Measurements from ENCODE around the gene PIMREG. TPM values are rescaled to one million over a fixed set of nuclear protein-coding genes. Genes with fewer than 3 reads are reported as not detected.

Gene PIMREG
- total RNA-seq, 5 donors from 2014 or later (not counting 1 experiment from before 2014, with no cell fraction given), result 0.23 to 0.79 (median 0.43) TPM; not detected in 2

- WGBS (ENCODE audit: insufficient coverage), result 83% methylated on average over 8 of the region's 13 CpGs
- H3K27me3 ChIP-seq (replicated peaks in 1 of 2; ENCODE audit: control insufficient read depth in 2 of 2, extremely low read depth in 1 of 2, insufficient read depth in 2 of 2, low read length in 1 of 2), result peaks cover 0 to 42% of the 10 kb centered on the region in 2 experiments
- no peak overlapping the region for H3K4me3 Mint-ChIP-seq
- H3K4me1 Mint-ChIP-seq, result no peaks in the 10 kb centered on the region
- ATAC-seq (replicated peaks in 1 of 4), result no peak
- CTCF ChIA-PET, result interaction anchor here in 1 of 2 donors (0.6 kb wide), 1 partner anchor 9 kb away, joined by 3 read pairs; no protein-coding TSS in a partner anchor
- H3K27ac ChIP-seq (ENCODE audit: low read length), result no peak overlapping the region
- H3K36me3 Mint-ChIP-seq, result no peaks in the 10 kb centered on the region
- DNase-seq, result no peak
- H3K27me3 Mint-ChIP-seq, result peaks cover 10 to 25% of the 10 kb centered on the region in 2 donors
- POLR2A ChIA-PET, result no interaction called here
- H3K4me1 ChIP-seq (ENCODE audit: control insufficient read depth in 1 of 2, extremely low read depth in 1 of 2, insufficient read depth in 2 of 2, low read length in 2 of 2), result no peaks in the 10 kb centered on the region
- H3K27ac Mint-ChIP-seq, result no peak overlapping the region
- H3K36me3 ChIP-seq (ENCODE audit: control insufficient read depth in 2 of 2, extremely low read depth in 1 of 2, insufficient read depth in 1 of 2, low read length in 1 of 2), result no peaks in the 10 kb centered on the region
- H3K9me3 ChIP-seq, result no peaks in the 10 kb centered on the region
- H3K4me3 ChIP-seq (ENCODE audit: control insufficient read depth in 1 of 2, extremely low read depth in 1 of 2, low read length in 1 of 2), result no peak overlapping the region
- no peaks in the 10 kb centered on the region for H3K9me3 Mint-ChIP-seq
These were observed 43.2 kb downstream of the PIMREG start for GRCh38 chr17:6487251-6488007.

DNA sequence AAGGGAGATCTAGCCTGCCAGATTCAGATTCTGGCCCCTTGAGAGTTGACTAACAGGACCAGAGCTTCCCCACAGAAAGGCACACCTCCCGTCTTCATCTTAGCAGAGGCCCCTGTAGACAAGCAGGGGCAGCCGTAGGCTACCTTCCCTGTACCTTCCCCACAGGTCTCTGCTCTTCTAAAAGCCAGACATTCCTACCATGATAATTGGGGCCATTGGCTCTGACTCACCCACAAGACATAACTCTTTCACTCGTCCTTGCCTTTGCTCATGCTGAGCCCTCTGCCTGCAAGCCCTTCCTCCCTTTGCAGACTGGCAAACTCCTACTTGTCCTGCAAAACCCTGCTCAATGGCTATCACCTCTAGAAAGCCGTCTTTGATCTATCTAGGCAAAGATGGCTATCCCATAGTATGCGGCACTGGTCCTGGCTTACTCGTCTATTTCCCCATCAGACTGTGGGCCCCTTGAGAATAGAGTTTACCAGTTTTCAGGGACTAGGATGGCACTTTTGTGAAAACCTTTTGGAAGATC, 43.8 kb downstream of the PIMREG start:
- WGBS (ENCODE audit: insufficient coverage), result 71% methylated on average over 6 of the region's 6 CpGs
- H3K4me1 Mint-ChIP-seq, result no peaks in the 10 kb centered on the region
- Histone ChIP-seq H3K27me3 (replicated peaks in 1 of 2; ENCODE audit: control insufficient read depth in 2 of 2, extremely low read depth in 1 of 2, insufficient read depth in 2 of 2, low read length in 1 of 2) (peaks cover 0 to 39% of the 10 kb centered on the region in 2 experiments), H3K4me1 (ENCODE audit: control insufficient read depth in 1 of 2, extremely low read depth in 1 of 2, insufficient read depth in 2 of 2, low read length in 2 of 2) (no peaks in the 10 kb centered on the region), H3K27ac (ENCODE audit: low read length) (no peak overlapping the region), H3K9me3 (no peaks in the 10 kb centered on the region), H3K36me3 (ENCODE audit: control insufficient read depth in 2 of 2, extremely low read depth in 1 of 2, insufficient read depth in 1 of 2, low read length in 1 of 2) (no peaks in the 10 kb centered on the region), H3K4me3 (ENCODE audit: control insufficient read depth in 1 of 2, extremely low read depth in 1 of 2, low read length in 1 of 2) (no peak overlapping the region)
- no peaks in the 10 kb centered on the region for H3K9me3 Mint-ChIP-seq
- no peak overlapping the region for H3K4me3 Mint-ChIP-seq
- ATAC-seq (replicated peaks in 1 of 4) (no peak), DNase-seq (no peak)
- H3K27me3 Mint-ChIP-seq, result peaks cover 10 to 25% of the 10 kb centered on the region in 2 donors
- H3K27ac Mint-ChIP-seq, result no peak overlapping the region
- H3K36me3 Mint-ChIP-seq, result no peaks in the 10 kb centered on the region
- POLR2A ChIA-PET, result no interaction called here
- CTCF ChIA-PET, result no interaction called here

GRCh38 chr17:6489016-6489550, 44.8 kb downstream of the PIMREG start:
- Mint-ChIP-seq H3K4me3 (no peak overlapping the region), H3K36me3 (no peaks in the 10 kb centered on the region), H3K27ac (no peak overlapping the region), H3K4me1 (no peaks in the 10 kb centered on the region), H3K27me3 (peaks cover 10 to 19% of the 10 kb centered on the region in 2 donors), H3K9me3 (no peaks in the 10 kb centered on the region)
- ChIA-PET POLR2A (no interaction called here), CTCF (interaction anchor here in 1 of 2 donors (0.7 kb wide), 1 partner anchor 33 kb away, joined by 3 read pairs; no protein-coding TSS in a partner anchor)
- 95% methylated on average over 3 of the region's 6 CpGs for WGBS (ENCODE audit: insufficient coverage)
- H3K4me3 ChIP-seq (ENCODE audit: control insufficient read depth in 1 of 2, extremely low read depth in 1 of 2, low read length in 1 of 2), result no peak overlapping the region
- H3K27me3 ChIP-seq (replicated peaks in 1 of 2; ENCODE audit: control insufficient read depth in 2 of 2, extremely low read depth in 1 of 2, insufficient read depth in 2 of 2, low read length in 1 of 2), result peaks cover 0 to 38% of the 10 kb centered on the region in 2 experiments
- H3K36me3 ChIP-seq (ENCODE audit: control insufficient read depth in 2 of 2, extremely low read depth in 1 of 2, insufficient read depth in 1 of 2, low read length in 1 of 2), result no peaks in the 10 kb centered on the region
- no peaks in the 10 kb centered on the region for H3K9me3 ChIP-seq
- ATAC-seq (replicated peaks in 1 of 4), result no peak
- H3K27ac ChIP-seq (ENCODE audit: low read length), result no peak overlapping the region
- H3K4me1 ChIP-seq (ENCODE audit: control insufficient read depth in 1 of 2, extremely low read depth in 1 of 2, insufficient read depth in 2 of 2, low read length in 2 of 2), result no peaks in the 10 kb centered on the region
- no peak for DNase-seq

DNA sequence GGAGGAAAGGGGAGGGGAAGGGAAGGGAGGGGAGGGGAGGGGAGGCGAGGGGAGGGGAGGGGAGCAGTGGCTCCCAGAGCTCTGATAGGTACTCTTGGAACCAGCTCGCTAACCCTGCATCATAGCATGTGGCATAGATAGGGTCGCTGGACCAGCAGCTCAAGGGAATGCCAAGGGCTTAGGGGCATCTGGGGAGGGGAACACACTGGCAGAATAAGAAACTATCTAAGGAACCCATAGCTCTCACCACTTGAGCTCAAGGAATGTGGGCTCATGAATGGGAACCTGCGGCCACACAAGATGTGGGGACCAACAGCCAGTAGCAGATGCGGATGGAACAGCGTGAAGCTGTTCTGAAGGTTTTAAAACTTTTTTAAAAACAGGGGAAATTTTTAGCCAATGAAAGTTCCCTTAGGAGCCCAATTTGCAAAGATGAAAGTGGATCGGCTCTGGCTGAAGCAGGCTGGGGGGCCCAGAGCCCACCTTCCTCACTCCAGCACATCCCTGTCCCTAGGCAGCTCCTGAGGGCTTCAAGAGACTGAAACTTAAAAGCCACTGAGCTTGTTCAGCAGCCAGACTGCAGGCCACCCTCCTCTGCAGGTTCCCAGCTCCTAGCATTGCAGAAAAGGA, 46.9 kb downstream of the PIMREG start:
- H3K36me3 ChIP-seq (ENCODE audit: control insufficient read depth in 2 of 2, extremely low read depth in 1 of 2, insufficient read depth in 1 of 2, low read length in 1 of 2), result no peaks in the 10 kb centered on the region
- ATAC-seq (replicated peaks in 1 of 4) (no peak), DNase-seq (no peak)
- H3K4me1 ChIP-seq (ENCODE audit: control insufficient read depth in 1 of 2, extremely low read depth in 1 of 2, insufficient read depth in 2 of 2, low read length in 2 of 2), result peaks cover 2 to 9% of the 10 kb centered on the region in 2 experiments
- no peaks in the 10 kb centered on the region for H3K36me3 Mint-ChIP-seq
- no peak overlapping the region for H3K4me3 Mint-ChIP-seq
- no CpG with 5 or more reads among the region's 7 CpGs for WGBS (ENCODE audit: insufficient coverage)
- no peak overlapping the region for H3K27ac ChIP-seq (ENCODE audit: low read length)
- H3K9me3 ChIP-seq, result no peaks in the 10 kb centered on the region
- POLR2A ChIA-PET, result no interaction called here
- CTCF ChIA-PET, result no interaction called here
- H3K27me3 Mint-ChIP-seq, result peaks cover 10 to 14% of the 10 kb centered on the region in 2 donors
- H3K4me1 Mint-ChIP-seq, result peaks cover 12% of the 10 kb centered on the region in 3 donors
- H3K9me3 Mint-ChIP-seq, result no peaks in the 10 kb centered on the region
- peaks cover 0 to 28% of the 10 kb centered on the region in 2 experiments for H3K27me3 ChIP-seq (replicated peaks in 1 of 2; ENCODE audit: control insufficient read depth in 2 of 2, extremely low read depth in 1 of 2, insufficient read depth in 2 of 2, low read length in 1 of 2)
- no peak overlapping the region for H3K4me3 ChIP-seq (ENCODE audit: control insufficient read depth in 1 of 2, extremely low read depth in 1 of 2, low read length in 1 of 2)
- no peak overlapping the region for H3K27ac Mint-ChIP-seq

DNA sequence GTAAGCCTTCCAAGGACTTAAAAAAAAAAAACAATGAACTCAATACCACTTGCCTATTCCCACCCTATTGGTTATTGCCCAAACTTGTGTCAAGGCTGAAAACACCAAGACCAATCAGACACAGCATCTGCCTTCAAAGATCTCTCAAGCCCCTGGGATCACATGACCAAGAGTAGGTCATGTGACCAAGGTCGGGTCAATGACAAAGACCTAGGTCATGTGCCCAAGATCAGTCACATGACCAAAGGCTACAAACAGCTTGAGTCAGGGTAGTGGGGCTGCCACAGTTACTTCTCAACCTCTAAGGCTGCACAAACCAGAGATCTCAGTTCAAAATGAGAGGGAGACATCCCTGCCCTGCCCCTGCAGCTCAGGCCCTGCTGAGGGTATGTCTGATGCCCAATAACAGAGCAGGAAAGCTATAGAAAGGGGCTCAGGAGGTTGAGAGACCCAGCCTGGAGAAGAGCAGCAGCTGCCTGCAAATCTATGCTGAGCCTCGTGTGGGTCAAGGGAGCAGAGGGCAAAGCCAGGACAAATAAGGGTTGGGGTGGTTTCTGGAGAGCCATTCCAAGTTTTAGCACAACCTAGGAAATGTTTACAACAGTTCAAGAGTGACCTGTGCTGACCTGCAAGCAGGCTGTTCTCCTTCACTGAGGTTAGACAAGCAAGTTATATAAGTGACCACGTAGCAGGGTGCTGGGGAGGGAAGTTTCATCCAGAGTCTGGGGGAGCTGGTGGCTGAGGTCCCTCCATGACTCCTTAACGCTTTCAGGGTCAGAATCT, 48.8 kb downstream of the PIMREG start:
- peaks cover 18 to 22% (median 20%) of the 10 kb centered on the region in 3 donors for H3K4me1 Mint-ChIP-seq
- Histone ChIP-seq H3K36me3 (ENCODE audit: control insufficient read depth in 2 of 2, extremely low read depth in 1 of 2, insufficient read depth in 1 of 2, low read length in 1 of 2) (no peaks in the 10 kb centered on the region), H3K4me1 (ENCODE audit: control insufficient read depth in 1 of 2, extremely low read depth in 1 of 2, insufficient read depth in 2 of 2, low read length in 2 of 2) (peaks cover 2 to 15% of the 10 kb centered on the region in 2 experiments), H3K4me3 (ENCODE audit: control insufficient read depth in 1 of 2, extremely low read depth in 1 of 2, low read length in 1 of 2) (no peak overlapping the region), H3K9me3 (no peaks in the 10 kb centered on the region), H3K27ac (ENCODE audit: low read length) (no peak overlapping the region), H3K27me3 (replicated peaks in 1 of 2; ENCODE audit: control insufficient read depth in 2 of 2, extremely low read depth in 1 of 2, insufficient read depth in 2 of 2, low read length in 1 of 2) (peaks cover 0 to 14% of the 10 kb centered on the region in 2 experiments)
- no peak for ATAC-seq (replicated peaks in 1 of 4)
- no peak overlapping the region for H3K4me3 Mint-ChIP-seq
- H3K9me3 Mint-ChIP-seq, result no peaks in the 10 kb centered on the region
- ChIA-PET POLR2A (no interaction called here), CTCF (no interaction called here)
- DNase-seq, result no peak
- H3K36me3 Mint-ChIP-seq, result no peaks in the 10 kb centered on the region
- WGBS (ENCODE audit: insufficient coverage), result 58% methylated on average over 3 of the region's 4 CpGs
- no peak overlapping the region for H3K27ac Mint-ChIP-seq
- peaks cover 5 to 8% of the 10 kb centered on the region in 2 donors for H3K27me3 Mint-ChIP-seq

Data from T-cell (primary cell).